Occipital lobe (tissue), 2 donors: ENCODE data around the gene MAP4K1. TPM values are rescaled to one million over a fixed set of nuclear protein-coding genes. Genes with fewer than 3 reads are reported as not detected.
A peak's percentile ranks its signal among the peaks of the same experiment; 100 is the strongest.

ENCODE experiments used
- DNase-seq: peaks from one replicate; lab custom pipeline; 2025; lab: John Stamatoyannopoulos, UW
- total RNA-seq: library from RNA; depleted of rRNA; stranded (reverse); fragments of >200 nt; gene quantifications from one replicate; pipeline ENCODE4 v1.2.3, GENCODE V29; 2014

Gene MAP4K1
- total RNA-seq, 1 donor from 2014 or later: 0.16 TPM

- no peak for DNase-seq
Observed at GRCh38 chr19:38544569-38545315, 73.0 kb downstream of the MAP4K1 start.

GRCh38 chr19:38543807-38544568, 73.8 kb downstream of the MAP4K1 start:
- peak; percentile 83 for DNase-seq

- DNase-seq: no peak
Observed at GRCh38 chr19:38543286-38543806, 74.4 kb downstream of the MAP4K1 start.

- no peak for DNase-seq
Observed at GRCh38 chr19:38542040-38542439, 75.7 kb downstream of the MAP4K1 start.

GRCh38 chr19:38539751-38540150, 78.0 kb downstream of the MAP4K1 start:
- DNase-seq: no peak

- DNase-seq: no peak
Observed at GRCh38 chr19:38538793-38539528, 78.8 kb downstream of the MAP4K1 start.

GRCh38 chr19:38538386-38538785, 79.4 kb downstream of the MAP4K1 start:
- no peak for DNase-seq

Other genes with a start within 250 kb of the MAP4K1 start
- 102 TPM for gene PSMD8, start 243.4 kb downstream of the MAP4K1 start, total RNA-seq
- gene GGN, start 229.9 kb downstream of the MAP4K1 start, total RNA-seq: 0.62 TPM
- 1.4 TPM for gene SPRED3, start 229.3 kb downstream of the MAP4K1 start, total RNA-seq
- gene FAM98C, start 214.9 kb downstream of the MAP4K1 start, total RNA-seq: 8.0 TPM
- 0.16 TPM for gene RASGRP4, start 191.7 kb downstream of the MAP4K1 start, total RNA-seq
- gene RYR1, start 184.3 kb downstream of the MAP4K1 start, total RNA-seq: 4.5 TPM
- 149 TPM for gene EIF3K, start 1.2 kb upstream of the MAP4K1 start, total RNA-seq
- gene ACTN4, start 29.7 kb upstream of the MAP4K1 start, total RNA-seq: 53.2 TPM
- not detected for gene CAPN12, start 126.5 kb upstream of the MAP4K1 start, total RNA-seq
- 1.1 TPM for gene LGALS7, start 155.6 kb upstream of the MAP4K1 start, total RNA-seq
- gene LGALS7B, start 171.2 kb upstream of the MAP4K1 start, total RNA-seq: not detected
- gene LGALS4, start 195.0 kb upstream of the MAP4K1 start, total RNA-seq: 1.4 TPM
- 12.9 TPM for gene ECH1, start 213.8 kb upstream of the MAP4K1 start, total RNA-seq
- 350 TPM for gene HNRNPL, start 232.0 kb upstream of the MAP4K1 start, total RNA-seq